ENCODE measurements around the gene ZMPSTE24. TPM values are rescaled to one million over a fixed set of nuclear protein-coding genes. Genes with fewer than 3 reads are reported as not detected.

ZMPSTE24 gene
- total RNA-seq, 1 donor from 2014 or later: 52.9 TPM

- DNase-seq (ENCODE audit: low spot score): peak; percentile 26
These were observed 45.2 kb downstream of the ZMPSTE24 start for GRCh38 chr1:40303051-40303771.

DNA sequence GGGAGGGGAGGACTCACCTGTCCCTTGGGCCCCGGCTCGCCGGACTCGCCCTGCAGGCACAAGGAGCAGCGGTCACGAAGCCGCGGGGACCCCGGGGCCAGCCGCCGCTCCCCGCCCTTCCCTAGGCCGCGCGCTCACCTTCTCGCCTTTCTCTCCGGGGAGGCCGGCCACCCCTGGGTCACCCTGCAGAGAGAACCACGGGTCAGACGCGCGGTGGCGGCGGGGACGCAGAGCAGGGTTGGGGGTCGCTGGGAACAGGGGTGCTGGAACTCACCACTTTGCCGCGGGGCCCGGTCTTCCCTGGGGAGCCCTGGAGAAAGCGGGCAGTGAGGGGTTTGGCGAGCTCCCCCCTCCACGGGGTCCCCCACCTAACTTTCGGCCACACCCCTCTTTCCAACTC, 45.8 kb downstream of the ZMPSTE24 start:
- no peak for DNase-seq (ENCODE audit: low spot score)

GRCh38 chr1:40305451-40305850, 47.4 kb downstream of the ZMPSTE24 start:
- DNase-seq (ENCODE audit: low spot score): peak; percentile 35

DNA sequence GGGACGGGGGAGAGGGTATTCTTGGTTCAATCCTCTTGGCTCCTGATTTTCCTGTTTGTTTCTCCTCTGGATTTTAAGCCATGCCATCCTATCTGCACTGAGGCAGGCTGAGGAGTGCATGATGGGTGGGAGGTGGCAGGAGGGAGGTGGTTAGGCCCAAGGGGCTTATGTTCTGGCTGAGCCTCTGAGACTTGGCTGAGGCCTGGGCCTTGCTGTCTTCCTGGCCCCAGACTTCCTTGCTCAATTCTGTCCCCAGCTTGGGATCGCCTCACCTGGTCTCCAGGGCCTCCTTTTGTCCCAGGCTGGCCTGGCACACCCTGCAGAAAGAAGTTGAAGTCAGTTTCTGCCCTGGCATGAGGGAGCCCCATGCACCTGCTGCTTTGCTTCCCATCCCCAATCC, 47.8 kb downstream of the ZMPSTE24 start:
- DNase-seq (ENCODE audit: low spot score): peak; percentile 40

DNA sequence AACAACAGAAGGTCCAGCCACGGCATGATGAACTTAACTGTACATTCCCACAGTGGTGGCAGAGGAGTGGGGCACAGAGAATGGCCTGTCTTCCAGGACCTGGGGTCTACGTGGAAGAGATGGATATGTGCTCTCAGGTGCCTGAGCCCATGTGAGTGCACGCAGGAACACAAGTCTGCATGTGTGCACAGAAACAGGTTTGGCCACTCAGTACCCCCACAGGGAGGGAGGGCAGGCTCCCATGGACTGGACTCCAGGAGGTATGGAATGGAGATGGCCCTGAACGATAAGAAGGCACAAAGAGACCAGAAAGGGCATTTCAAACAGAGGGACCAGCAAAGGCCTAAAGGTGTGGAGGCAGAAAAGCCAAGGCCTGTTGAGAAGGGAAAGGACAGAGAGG, 48.3 kb downstream of the ZMPSTE24 start:
- peak; percentile 44 for DNase-seq (ENCODE audit: low spot score)

DNA sequence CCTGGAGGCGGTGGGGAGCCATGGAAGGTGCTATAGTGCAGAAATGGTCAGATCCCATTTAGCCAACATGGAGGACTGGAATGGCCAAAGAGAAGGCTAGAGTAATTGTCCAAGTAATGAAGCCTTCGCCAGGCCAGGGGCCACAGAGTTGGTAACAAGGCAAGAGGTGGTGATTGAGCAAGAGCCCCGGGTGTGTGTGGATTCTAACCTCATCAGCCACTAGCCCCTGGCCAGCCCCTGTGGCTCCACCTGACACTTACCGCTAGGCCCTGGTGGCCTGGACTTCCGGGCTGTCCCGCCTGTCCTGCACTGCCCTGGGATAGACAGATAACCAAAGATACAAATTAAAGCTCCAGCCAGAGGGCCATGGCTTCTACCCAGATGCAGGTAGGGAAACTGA, 49.1 kb downstream of the ZMPSTE24 start:
- DNase-seq (ENCODE audit: low spot score): no peak

DNA sequence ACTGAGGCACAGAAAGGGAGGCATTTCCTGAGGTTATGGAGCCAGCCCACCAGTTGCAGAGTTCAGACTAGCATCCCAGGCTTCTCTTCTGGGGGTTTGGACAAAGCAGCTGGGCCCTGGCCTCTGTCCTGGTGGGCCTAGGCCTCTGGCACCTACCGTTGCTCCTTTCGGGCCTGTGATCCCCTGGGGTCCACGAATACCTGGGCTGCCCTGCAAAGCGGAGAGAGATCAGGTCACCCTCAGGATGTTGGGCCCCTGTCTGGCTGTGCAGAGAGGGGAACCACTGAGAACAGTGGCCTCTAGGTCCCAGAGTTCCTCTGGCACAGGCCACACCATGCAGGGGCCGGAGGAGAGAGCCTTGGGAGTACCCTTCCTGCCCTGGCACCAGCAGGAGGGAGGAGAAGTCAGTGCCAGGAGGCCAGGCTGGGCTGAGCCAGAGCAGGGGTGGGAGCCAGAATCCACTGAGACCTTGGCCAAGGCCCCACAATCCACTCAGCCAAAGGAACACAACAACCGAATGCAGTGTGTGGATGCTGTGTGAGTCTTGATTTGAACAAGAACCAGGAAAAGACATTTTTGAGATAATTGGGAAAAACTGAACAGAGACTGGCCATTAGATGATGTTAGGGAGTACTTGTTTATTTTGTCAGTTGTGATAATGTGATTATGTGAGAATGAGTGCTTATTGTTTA, 50.1 kb downstream of the ZMPSTE24 start:
- no peak for DNase-seq (ENCODE audit: low spot score)

DNA sequence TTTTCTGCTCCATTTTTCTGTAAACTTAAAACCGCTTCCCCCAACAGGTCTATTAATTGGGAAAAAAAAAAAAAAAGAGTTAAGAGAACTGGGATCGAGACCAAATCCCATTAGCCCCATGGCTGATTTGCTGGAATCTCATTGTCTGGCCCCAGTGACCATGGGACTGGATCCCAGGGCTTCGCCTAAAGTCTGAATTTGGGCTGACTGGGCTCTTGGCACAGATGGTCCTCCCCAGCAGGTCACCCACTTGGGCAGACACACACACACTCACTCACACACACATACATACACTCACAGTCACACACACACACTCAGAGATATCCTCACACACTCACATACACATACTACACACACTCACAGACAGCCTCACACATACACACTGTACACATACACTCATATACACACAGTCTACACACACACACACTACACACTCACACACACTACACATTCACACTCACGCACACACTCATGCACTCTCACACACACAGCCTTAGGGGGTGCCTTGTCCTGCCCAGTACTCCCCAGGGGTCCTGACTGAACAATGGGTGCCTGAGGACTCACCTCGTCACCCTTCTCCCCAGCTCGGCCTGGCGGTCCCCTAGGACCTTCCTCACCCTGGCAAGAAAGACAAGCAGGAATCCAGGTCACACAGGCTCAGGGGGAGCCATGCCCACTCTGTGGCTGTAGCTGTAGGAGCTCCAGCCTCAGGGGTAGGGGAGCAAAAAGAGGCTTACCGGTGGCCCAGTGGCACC, 51.5 kb downstream of the ZMPSTE24 start:
- DNase-seq (ENCODE audit: low spot score): no peak

GRCh38 chr1:40310129-40310461, 52.1 kb downstream of the ZMPSTE24 start:
- DNase-seq (ENCODE audit: low spot score): no peak

GRCh38 chr1:40310983-40311642, 53.1 kb downstream of the ZMPSTE24 start:
- no peak for DNase-seq (ENCODE audit: low spot score)

DNA sequence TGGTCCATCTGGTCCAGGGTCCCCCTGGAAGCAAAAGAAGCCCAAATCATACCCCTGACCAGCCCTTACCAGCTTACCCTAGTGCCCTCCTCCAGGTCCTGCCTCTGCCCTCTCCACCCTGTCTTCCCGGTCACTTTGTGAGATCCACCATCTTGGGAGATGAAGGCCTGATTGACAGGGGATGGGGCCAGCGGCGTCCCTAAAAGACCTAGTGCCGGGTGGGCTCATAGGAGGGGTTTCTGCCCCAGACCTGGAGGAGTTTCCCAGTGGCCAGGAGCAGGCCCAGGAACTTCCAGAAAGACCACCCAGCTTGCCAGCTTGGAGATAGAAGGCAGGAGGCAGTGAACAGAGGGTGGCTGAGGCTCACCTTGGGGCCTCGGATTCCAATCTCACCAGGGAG, 53.7 kb downstream of the ZMPSTE24 start:
- no peak for DNase-seq (ENCODE audit: low spot score)

DNA sequence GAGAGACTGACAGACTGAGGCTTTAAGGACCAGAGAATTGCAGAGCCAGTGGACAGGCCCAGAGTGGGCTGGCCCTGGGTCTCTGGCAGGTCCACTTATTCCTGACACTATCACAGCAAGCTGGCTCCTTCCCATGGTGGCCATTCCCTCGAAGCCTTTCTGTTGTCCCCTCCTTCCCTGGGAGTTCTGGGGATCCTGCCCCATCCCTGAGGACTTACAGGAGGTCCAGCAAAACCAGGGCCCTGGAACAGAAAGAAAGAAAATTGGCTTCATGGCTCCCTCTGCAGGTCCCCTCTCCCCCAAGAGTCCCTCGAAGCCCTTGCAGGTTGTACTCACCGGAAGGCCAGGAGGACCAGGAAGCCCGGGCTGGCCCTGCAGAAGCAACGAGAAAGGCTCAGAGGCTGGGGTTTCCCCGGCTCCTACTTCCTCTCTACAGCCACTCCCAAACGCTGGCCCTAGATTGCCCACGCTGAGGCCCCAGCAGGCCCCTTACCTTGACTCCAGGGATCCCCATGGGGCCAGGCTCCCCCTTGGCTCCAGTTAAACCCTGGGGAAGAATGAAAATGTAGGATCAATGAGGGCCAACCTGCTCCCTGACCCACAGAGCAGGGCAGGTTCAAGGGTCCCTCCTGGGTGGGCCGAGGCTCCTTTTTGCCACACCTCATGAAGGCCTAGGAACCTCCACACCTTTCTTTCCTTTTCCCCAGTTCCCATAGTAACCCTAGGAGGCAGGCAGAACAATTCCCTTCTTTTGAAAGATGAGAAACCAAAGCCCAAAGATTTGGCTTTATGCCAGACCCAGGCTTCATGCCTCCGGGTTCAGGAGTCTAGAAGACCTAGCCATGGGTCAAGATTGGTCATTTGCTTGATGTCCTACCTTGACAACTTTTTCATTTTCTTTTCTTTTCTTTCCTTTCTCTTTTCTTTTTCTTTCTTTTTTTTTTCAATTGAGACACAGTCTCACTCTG, 54.5 kb downstream of the ZMPSTE24 start:
- peak; percentile 77 for DNase-seq (ENCODE audit: low spot score)

GRCh38 chr1:40313329-40313957, 55.4 kb downstream of the ZMPSTE24 start:
- DNase-seq (ENCODE audit: low spot score): no peak

GRCh38 chr1:40313958-40314720, 56.1 kb downstream of the ZMPSTE24 start:
- DNase-seq (ENCODE audit: low spot score): peak; percentile 43

DNA sequence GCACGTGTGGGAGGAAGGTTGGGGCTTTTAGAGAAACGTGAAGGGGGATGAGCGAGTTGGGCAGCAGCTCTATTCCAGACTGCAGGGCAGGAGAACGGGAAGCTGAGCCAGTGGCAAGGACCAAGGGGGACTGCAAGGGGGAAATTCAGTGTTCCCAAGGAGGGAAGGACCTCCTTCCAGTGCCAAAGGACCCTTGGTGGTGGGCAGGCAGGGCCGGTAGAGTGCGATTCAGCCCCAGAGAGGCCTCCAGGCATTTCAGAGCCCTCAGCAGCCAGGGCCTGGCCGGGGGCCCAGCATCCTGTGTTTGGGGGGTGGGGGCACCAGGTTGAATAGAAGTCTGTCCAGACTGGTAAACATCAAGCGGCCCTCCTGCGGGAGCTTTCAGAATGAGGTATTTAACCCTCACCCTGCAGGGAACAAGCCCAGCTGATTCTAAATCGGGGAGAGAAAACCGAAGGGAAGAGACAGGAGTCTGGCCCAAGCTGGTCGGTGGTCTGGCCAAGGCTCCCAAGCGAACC, 56.7 kb downstream of the ZMPSTE24 start:
- peak; percentile 43 for DNase-seq (ENCODE audit: low spot score)

GRCh38 chr1:40315239-40315794, 57.3 kb downstream of the ZMPSTE24 start:
- DNase-seq (ENCODE audit: low spot score): peak; percentile 90

- no peak for DNase-seq (ENCODE audit: low spot score)
These were observed 58.0 kb downstream of the ZMPSTE24 start for GRCh38 chr1:40315795-40316594.

Data from ureter (tissue), 1 donor.